ENCODE measurements around the gene CAPNS1.

DNA sequence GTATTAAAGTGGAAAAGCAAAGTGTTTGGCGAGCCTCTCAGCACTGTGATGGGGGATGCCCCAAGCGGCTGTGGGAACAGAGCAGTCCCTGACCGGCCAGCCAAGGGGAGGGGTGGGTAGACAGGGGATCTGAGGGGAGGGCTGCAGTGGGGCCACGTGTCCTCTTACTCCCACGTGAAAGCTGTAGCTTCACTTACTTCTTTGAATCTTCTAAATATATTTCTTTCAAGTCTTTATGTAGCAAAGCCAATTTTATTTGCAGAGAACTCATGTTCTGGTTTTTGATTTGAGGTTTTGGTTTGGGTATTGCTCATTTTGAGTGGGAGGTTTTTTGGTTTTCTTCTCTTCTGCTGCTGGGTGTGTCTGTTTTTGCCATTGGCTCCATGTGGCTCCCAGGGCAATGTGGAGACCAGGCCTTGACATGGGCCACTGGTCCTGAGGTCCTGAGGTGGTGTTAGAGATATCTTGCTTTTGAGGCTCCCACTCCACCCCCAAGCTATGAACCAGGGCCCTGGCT is 46.7 kb upstream of the CAPNS1 start:
- TF ChIP-seq POLR2A (IDR thresholded peaks at IDR 0.05) (no peak), CTCF (IDR thresholded peaks at IDR 0.05) (no peak)
